ENCODE results near the gene PHOSPHO1. TPM values are rescaled to one million over a fixed set of nuclear protein-coding genes. Genes with fewer than 3 reads are reported as not detected.
"Not testable (repeated sequence)": the region's sequence is repeated elsewhere in the genome, so short reads cannot be mapped to it uniquely, and the experiment has no call there.

Gene PHOSPHO1
- total RNA-seq, 1 donor from 2014 or later: 0.34 TPM

- peak; percentile 62 for DNase-seq (ENCODE audit: low spot score)
These were observed 36.9 kb downstream of the PHOSPHO1 start for GRCh38 chr17:49193513-49194296.

- DNase-seq (ENCODE audit: low spot score): peak; percentile 96
These were observed 38.5 kb downstream of the PHOSPHO1 start for GRCh38 chr17:49191917-49192741.

- no peak for DNase-seq (ENCODE audit: low spot score)
These were observed 39.1 kb downstream of the PHOSPHO1 start for GRCh38 chr17:49191409-49191916.

GRCh38 chr17:49190932-49191331 lies 39.7 kb downstream of the PHOSPHO1 start:
- DNase-seq (ENCODE audit: low spot score): no peak

- no peak for DNase-seq (ENCODE audit: low spot score)
These were observed 43.3 kb downstream of the PHOSPHO1 start for GRCh38 chr17:49187301-49187700.

GRCh38 chr17:49185381-49185780 lies 45.2 kb downstream of the PHOSPHO1 start:
- not testable (repeated sequence) for DNase-seq (ENCODE audit: low spot score)

- DNase-seq (ENCODE audit: low spot score): not testable (repeated sequence)
These were observed 46.1 kb downstream of the PHOSPHO1 start for GRCh38 chr17:49184522-49184921.

- DNase-seq (ENCODE audit: low spot score): no peak
These were observed 46.8 kb downstream of the PHOSPHO1 start for GRCh38 chr17:49183801-49184200.

- no peak for DNase-seq (ENCODE audit: low spot score)
These were observed 47.2 kb downstream of the PHOSPHO1 start for GRCh38 chr17:49183341-49183740.

GRCh38 chr17:49180998-49181635 lies 49.5 kb downstream of the PHOSPHO1 start:
- no peak for DNase-seq (ENCODE audit: low spot score)

GRCh38 chr17:49180303-49180702 lies 50.3 kb downstream of the PHOSPHO1 start:
- DNase-seq (ENCODE audit: low spot score): peak; percentile 53

GRCh38 chr17:49175978-49176377 lies 54.6 kb downstream of the PHOSPHO1 start:
- DNase-seq (ENCODE audit: low spot score): not testable (repeated sequence)

Other genes with a start within 250 kb of the PHOSPHO1 start
- not detected for gene IGF2BP1, start 233.4 kb downstream of the PHOSPHO1 start, total RNA-seq
- 0.05 TPM for gene B4GALNT2, start 98.0 kb downstream of the PHOSPHO1 start, total RNA-seq
- gene GNGT2, start 20.2 kb downstream of the PHOSPHO1 start, total RNA-seq: 2.9 TPM
- 15.2 TPM for gene ABI3, start 20.1 kb downstream of the PHOSPHO1 start, total RNA-seq
- gene ZNF652, start 131.5 kb upstream of the PHOSPHO1 start, total RNA-seq: 44.6 TPM
- 172 TPM for gene PHB1, start 184.1 kb upstream of the PHOSPHO1 start, total RNA-seq

Measured in ureter (tissue), 1 donor.